DND-41 (cell line): Measurements from ENCODE around the gene XBP1.
A peak's percentile ranks its signal among the peaks of the same experiment; 100 is the strongest.

ENCODE experiments used
- ATAC-seq: fragments of 200-7000 bp; cut with Tn5 transposase; 3 replicates; pipeline ENCODE4 v1.9.1; 2021; ENCODE audit warnings: low read depth; ENCODE audit not compliant: insufficient read depth
- DNase-seq: peaks from one replicate; pipeline ENCODE4 v3.0.0-alpha.2; 2020
- H2AFZ ChIP-seq: 2 replicates; pipeline ENCODE4 v1.6.0; 2012; ENCODE audit warnings: low read depth, low read length
- H3K27ac ChIP-seq: 2 replicates; pipeline ENCODE4 v1.5.1; 2012; ENCODE audit warnings: low read length, inconsistent platforms
- H3K27me3 ChIP-seq: fragments of 200-600 bp; sonication (generic); 2 replicates; pipeline ENCODE4 v1.6.0; 2012; ENCODE audit warnings: low read length, mild to moderate bottlenecking, inconsistent platforms; ENCODE audit not compliant: insufficient read depth, poor library complexity
- H3K36me3 ChIP-seq: 2 replicates; pipeline ENCODE4 v1.5.1; 2012; ENCODE audit warnings: low read length, inconsistent platforms; ENCODE audit not compliant: insufficient read depth
- H3K4me1 ChIP-seq: 2 replicates; pipeline ENCODE4 v1.5.1; 2012; ENCODE audit warnings: mild to moderate bottlenecking, low read length; ENCODE audit not compliant: insufficient read depth
- H3K4me2 ChIP-seq: 2 replicates; pipeline ENCODE4 v1.6.0; 2012; ENCODE audit warnings: mild to moderate bottlenecking, moderate library complexity, low read length, inconsistent platforms; ENCODE audit not compliant: insufficient read depth
- H3K4me3 ChIP-seq, 2 experiments: fragments of 200-600 bp in 1 of 2; shearing (Covaris generic) in 1 of 2; 2 replicates each; pipeline ENCODE4 v1.5.1; 2012 to 2016; ENCODE audit warnings: inconsistent platforms in 2 of 2, low read length in 2 of 2, mild to moderate bottlenecking in 2 of 2, low read depth in 1 of 2, moderate library complexity in 1 of 2
- H3K79me2 ChIP-seq: 2 replicates; pipeline ENCODE4 v1.6.0; 2012; ENCODE audit warnings: low read length, inconsistent platforms; ENCODE audit not compliant: insufficient read depth
- H3K9ac ChIP-seq: 2 replicates; pipeline ENCODE4 v1.6.0; 2012; ENCODE audit warnings: low read depth, mild to moderate bottlenecking, inconsistent platforms, low read length, moderate library complexity
- H3K9me3 ChIP-seq: 2 replicates; pipeline ENCODE4 v1.5.1; 2012; ENCODE audit warnings: low read length, moderate library complexity, mild to moderate bottlenecking, inconsistent platforms; ENCODE audit not compliant: insufficient read depth, severe bottlenecking
- H4K20me1 ChIP-seq: 2 replicates; pipeline ENCODE4 v1.6.0; 2012; ENCODE audit warnings: low read length; ENCODE audit not compliant: insufficient read depth
- CTCF ChIP-seq: IDR thresholded peaks from 2 replicates; pipeline ENCODE4 v1.5.1; 2012; ENCODE audit warnings: borderline replicate concordance, low read length, moderate library complexity, mild to moderate bottlenecking; ENCODE audit not compliant: poor library complexity, severe bottlenecking; ENCODE audit errors: extremely low read depth
- EZH2 ChIP-seq: IDR thresholded peaks from 3 replicates; pipeline ENCODE4 v1.6.1; 2012; ENCODE audit warnings: borderline replicate concordance, low read depth, mild to moderate bottlenecking, moderate library complexity, low read length, inconsistent platforms; ENCODE audit not compliant: severe bottlenecking

XBP1 gene

GRCh38 chr22:28841111-28841510 lies 40.7 kb upstream of the XBP1 start:
- peaks cover 10% of the 10 kb centered on the region for H3K4me1 ChIP-seq
- H3K9me3 ChIP-seq: peaks cover 1% of the 10 kb centered on the region
- H2AFZ ChIP-seq: no peak overlapping the region
- DNase-seq: no peak
- no peak overlapping the region for H3K4me3 ChIP-seq
- no peaks in the 10 kb centered on the region for H4K20me1 ChIP-seq
- H3K4me2 ChIP-seq: no peak overlapping the region
- H3K27me3 ChIP-seq: no peaks in the 10 kb centered on the region
- TF ChIP-seq EZH2 (no peak), CTCF (no peak)
- no peak overlapping the region for H3K27ac ChIP-seq
- no peak for ATAC-seq
- no peaks in the 10 kb centered on the region for H3K36me3 ChIP-seq
- no peak overlapping the region for H3K9ac ChIP-seq
- H3K79me2 ChIP-seq: no peaks in the 10 kb centered on the region

GRCh38 chr22:28838971-28839370 lies 38.6 kb upstream of the XBP1 start:
- H3K27ac ChIP-seq: no peak overlapping the region
- no peaks in the 10 kb centered on the region for H3K9me3 ChIP-seq
- H4K20me1 ChIP-seq: no peaks in the 10 kb centered on the region
- H3K9ac ChIP-seq: no peak overlapping the region
- DNase-seq (no peak), ATAC-seq (no peak)
- no peak for TF ChIP-seq EZH2
- TF ChIP-seq CTCF: no peak
- H3K36me3 ChIP-seq: peaks cover under 1% of the 10 kb centered on the region; the same call in 1 of the 2 replicates
- H3K4me3 ChIP-seq: no peak overlapping the region
- H3K4me1 ChIP-seq: peaks cover 10% of the 10 kb centered on the region
- no peaks in the 10 kb centered on the region for H3K79me2 ChIP-seq
- no peaks in the 10 kb centered on the region for H3K27me3 ChIP-seq
- H3K4me2 ChIP-seq: no peak overlapping the region
- H2AFZ ChIP-seq: no peak overlapping the region

GRCh38 chr22:28837640-28838039 lies 37.3 kb upstream of the XBP1 start:
- no peak for TF ChIP-seq CTCF
- no peak for TF ChIP-seq EZH2
- peak; percentile 80 for ATAC-seq
- Histone ChIP-seq H3K4me2 (no peak overlapping the region), H4K20me1 (no peaks in the 10 kb centered on the region), H3K27me3 (no peaks in the 10 kb centered on the region), H3K79me2 (no peaks in the 10 kb centered on the region), H3K9me3 (no peaks in the 10 kb centered on the region), H3K36me3 (peaks cover 3% of the 10 kb centered on the region; the same call in 1 of the 2 replicates), H3K9ac (no peak overlapping the region), H3K4me3 (no peak overlapping the region), H3K27ac (no peak overlapping the region), H2AFZ (no peak overlapping the region), H3K4me1 (peaks cover 10% of the 10 kb centered on the region)
- peak; percentile 49 for DNase-seq
